Neural crest cell (in vitro differentiated cells): Measurements from ENCODE around the gene CAMK1G. TPM values are rescaled to one million over a fixed set of nuclear protein-coding genes. Genes with fewer than 3 reads are reported as not detected.

Experiments used
- DNase-seq: peaks from one replicate; pipeline ENCODE4 v3.0.0; 2021; ENCODE audit warnings: low read depth, mixed read lengths, low spot score
- H3K27ac Mint-ChIP-seq: one replicate; pipeline ENCODE4 v1.8.0; 2021; ENCODE audit warnings: mild to moderate bottlenecking, mixed read lengths; ENCODE audit not compliant: unreplicated experiment
- H3K27me3 Mint-ChIP-seq: 2 replicates; pipeline ENCODE4 v1.8.0; 2021; ENCODE audit warnings: low read depth, mild to moderate bottlenecking, mixed read lengths
- H3K36me3 Mint-ChIP-seq: 2 replicates; pipeline ENCODE4 v1.8.0; 2021; ENCODE audit warnings: low read depth, mild to moderate bottlenecking, mixed read lengths
- H3K4me1 Mint-ChIP-seq: 2 replicates; pipeline ENCODE4 v1.8.0; 2021; ENCODE audit warnings: mixed read lengths
- H3K4me3 Mint-ChIP-seq: one replicate; pipeline ENCODE4 v1.8.0; 2021; ENCODE audit warnings: mild to moderate bottlenecking, mixed read lengths
- H3K9me3 Mint-ChIP-seq: 2 replicates; pipeline ENCODE4 v1.8.0; 2021; ENCODE audit warnings: mixed read lengths
- CTCF ChIP-seq: fragments of 200-600 bp; sonication (generic); conservative IDR thresholded peaks from 2 replicates; pipeline ENCODE4 v1.5.0; 2021; ENCODE audit warnings: antibody characterized with exemption, mild to moderate bottlenecking
- total RNA-seq: library from RNA; stranded (reverse); gene quantifications from 2 replicates; pipeline ENCODE4 v1.2.1, GENCODE V29; 2021

Gene CAMK1G
- total RNA-seq, 1 donor from 2014 or later, result 1.8 TPM

- Mint-ChIP-seq H3K36me3 (no peaks in the 10 kb centered on the region), H3K9me3 (no peaks in the 10 kb centered on the region), H3K27me3 (peaks cover 31% of the 10 kb centered on the region), H3K27ac (no peak overlapping the region), H3K4me3 (no peak overlapping the region), H3K4me1 (no peaks in the 10 kb centered on the region)
- TF ChIP-seq CTCF, result no peak
- DNase-seq, result no peak
These were observed 6.2 kb upstream of the CAMK1G start for GRCh38 chr1:209577346-209577745.

- TF ChIP-seq CTCF, result no peak
- Mint-ChIP-seq H3K4me1 (no peaks in the 10 kb centered on the region), H3K27ac (no peak overlapping the region), H3K4me3 (no peak overlapping the region), H3K27me3 (peaks cover 9% of the 10 kb centered on the region), H3K9me3 (no peaks in the 10 kb centered on the region), H3K36me3 (no peaks in the 10 kb centered on the region)
- no peak for DNase-seq
These were observed 2.9 kb upstream of the CAMK1G start for GRCh38 chr1:209580577-209580976.

GRCh38 chr1:209584231-209584672 is 738 bp downstream of the CAMK1G start:
- no peaks in the 10 kb centered on the region for H3K9me3 Mint-ChIP-seq
- no peaks in the 10 kb centered on the region for H3K27me3 Mint-ChIP-seq
- no peaks in the 10 kb centered on the region for H3K4me1 Mint-ChIP-seq
- no peak overlapping the region for H3K4me3 Mint-ChIP-seq
- no peak for DNase-seq
- H3K36me3 Mint-ChIP-seq, result no peaks in the 10 kb centered on the region
- TF ChIP-seq CTCF, result no peak
- no peak overlapping the region for H3K27ac Mint-ChIP-seq

- Mint-ChIP-seq H3K27ac (no peak overlapping the region), H3K4me3 (no peak overlapping the region), H3K36me3 (no peaks in the 10 kb centered on the region), H3K9me3 (no peaks in the 10 kb centered on the region), H3K4me1 (peaks cover 3% of the 10 kb centered on the region), H3K27me3 (peaks cover under 1% of the 10 kb centered on the region)
- TF ChIP-seq CTCF, result peak; percentile 19
- DNase-seq, result no peak
These were observed 1.7 kb downstream of the CAMK1G start for GRCh38 chr1:209585197-209585596.

- Mint-ChIP-seq H3K9me3 (no peaks in the 10 kb centered on the region), H3K27ac (no peak overlapping the region), H3K4me1 (peaks cover 8% of the 10 kb centered on the region), H3K4me3 (peak overlapping the region; percentile 39), H3K27me3 (peaks cover 4% of the 10 kb centered on the region), H3K36me3 (no peaks in the 10 kb centered on the region)
- DNase-seq, result peak; percentile 33
- peak; percentile 19 for TF ChIP-seq CTCF
These were observed 2.2 kb downstream of the CAMK1G start for GRCh38 chr1:209585672-209586071.
